Measurements from ENCODE around the gene TCF4.

DNA sequence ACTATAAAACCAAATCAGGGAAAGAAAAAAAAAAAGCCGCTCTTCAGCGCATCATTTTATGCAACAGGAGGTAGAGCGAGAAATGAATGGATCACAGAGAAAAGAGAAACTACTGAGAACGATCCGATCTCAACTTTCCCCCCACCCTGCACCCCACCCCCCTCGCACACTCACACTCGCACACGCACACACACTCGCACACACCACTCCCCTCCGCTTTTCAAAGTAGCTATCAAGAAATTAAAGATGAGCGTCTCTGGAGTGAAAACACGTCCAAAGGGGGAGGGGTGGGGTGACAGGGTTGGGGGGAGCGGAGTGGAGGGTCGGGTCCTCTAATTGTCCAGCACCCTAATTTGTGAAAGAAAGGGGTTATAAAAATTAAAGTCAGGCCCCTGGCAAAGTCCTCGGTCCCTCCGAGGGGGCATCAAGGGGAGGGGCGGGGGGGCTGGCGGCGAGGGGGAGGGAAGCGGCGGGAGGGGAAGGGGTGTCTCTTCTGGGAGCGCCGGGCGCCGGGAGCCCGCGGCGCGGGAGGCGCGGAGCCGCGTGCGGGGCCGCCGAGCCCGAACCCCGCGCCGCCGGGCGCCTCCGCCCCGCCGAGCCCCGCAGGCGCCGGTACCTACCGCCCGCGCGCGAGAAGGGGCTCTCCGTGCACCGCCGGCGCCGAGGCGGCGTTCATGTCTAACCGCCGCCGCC lies 428 bp downstream of the TCF4 start:
- TF ChIP-seq MYC (IDR thresholded peaks at IDR 0.05; ENCODE audit: low read depth, low read length) (no peak), POLR2A (IDR thresholded peaks at IDR 0.05; ENCODE audit: low read depth, low read length) (no peak), EZH2 (IDR thresholded peaks at IDR 0.05; ENCODE audit: borderline replicate concordance, low read depth, low read length, severe bottlenecking) (no peak), POLR2AphosphoS5 (IDR thresholded peaks at IDR 0.05; ENCODE audit: insufficient read depth, low read depth, low read length) (no peak), FOS (IDR thresholded peaks at IDR 0.05; ENCODE audit: borderline replicate concordance, insufficient read depth, low read length) (no peak), JUN (IDR thresholded peaks at IDR 0.05; ENCODE audit: borderline replicate concordance, insufficient read depth, insufficient read length, low read depth) (no peak), GATA2 (IDR thresholded peaks at IDR 0.05; ENCODE audit: insufficient read depth, insufficient read length, low read depth, low read length) (no peak)
- TF ChIP-seq, protein P1, sequence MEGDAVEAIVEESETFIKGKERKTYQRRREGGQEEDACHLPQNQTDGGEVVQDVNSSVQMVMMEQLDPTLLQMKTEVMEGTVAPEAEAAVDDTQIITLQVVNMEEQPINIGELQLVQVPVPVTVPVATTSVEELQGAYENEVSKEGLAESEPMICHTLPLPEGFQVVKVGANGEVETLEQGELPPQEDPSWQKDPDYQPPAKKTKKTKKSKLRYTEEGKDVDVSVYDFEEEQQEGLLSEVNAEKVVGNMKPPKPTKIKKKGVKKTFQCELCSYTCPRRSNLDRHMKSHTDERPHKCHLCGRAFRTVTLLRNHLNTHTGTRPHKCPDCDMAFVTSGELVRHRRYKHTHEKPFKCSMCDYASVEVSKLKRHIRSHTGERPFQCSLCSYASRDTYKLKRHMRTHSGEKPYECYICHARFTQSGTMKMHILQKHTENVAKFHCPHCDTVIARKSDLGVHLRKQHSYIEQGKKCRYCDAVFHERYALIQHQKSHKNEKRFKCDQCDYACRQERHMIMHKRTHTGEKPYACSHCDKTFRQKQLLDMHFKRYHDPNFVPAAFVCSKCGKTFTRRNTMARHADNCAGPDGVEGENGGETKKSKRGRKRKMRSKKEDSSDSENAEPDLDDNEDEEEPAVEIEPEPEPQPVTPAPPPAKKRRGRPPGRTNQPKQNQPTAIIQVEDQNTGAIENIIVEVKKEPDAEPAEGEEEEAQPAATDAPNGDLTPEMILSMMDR (IDR thresholded peaks at IDR 0.05; ENCODE audit: extremely low read depth in 1 of 2, insufficient read depth in 1 of 2, low read depth in 1 of 2, low read length in 2 of 2) = no peak
- TF ChIP-seq, protein P2, sequence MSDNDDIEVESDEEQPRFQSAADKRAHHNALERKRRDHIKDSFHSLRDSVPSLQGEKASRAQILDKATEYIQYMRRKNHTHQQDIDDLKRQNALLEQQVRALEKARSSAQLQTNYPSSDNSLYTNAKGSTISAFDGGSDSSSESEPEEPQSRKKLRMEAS (IDR thresholded peaks at IDR 0.05; ENCODE audit: insufficient read depth, insufficient read length) = no peak
